T-helper 17 cell (primary cell): ENCODE results near the gene ME3. TPM values are rescaled to one million over a fixed set of nuclear protein-coding genes. Genes with fewer than 3 reads are reported as not detected.
"Not testable (repeated sequence)": the region's sequence is repeated elsewhere in the genome, so short reads cannot be mapped to it uniquely, and the experiment has no call there.

ENCODE experiments used
- ATAC-seq: fragments of 150-1000 bp; cut with Tn5 transposase; 2 replicates; pipeline ENCODE4 v1.10.0; 2021; ENCODE audit warnings: mild to moderate bottlenecking, moderate library complexity
- DNase-seq, 3 donors: peaks; one replicate each; pipeline versions ENCODE4 v3.0.0 to v3.0.0-alpha.2; 2020 to 2021
- H3K9me3 ChIP-seq: one replicate; pipeline ENCODE4 v1.7.0; 2013; ENCODE audit warnings: low read length, mild to moderate bottlenecking; ENCODE audit not compliant: control insufficient read depth, poor library complexity, severe bottlenecking
- H3K27ac Mint-ChIP-seq: one replicate; pipeline ENCODE4 v1.8.0; 2022; ENCODE audit warnings: mild to moderate bottlenecking, moderate library complexity, mixed read lengths
- H3K27me3 Mint-ChIP-seq: one replicate; pipeline ENCODE4 v1.8.0; 2022; ENCODE audit warnings: mixed read lengths
- H3K36me3 Mint-ChIP-seq: one replicate; pipeline ENCODE4 v1.8.0; 2022; ENCODE audit warnings: low read depth, mixed read lengths
- H3K4me1 Mint-ChIP-seq: one replicate; pipeline ENCODE4 v1.8.0; 2022; ENCODE audit warnings: mild to moderate bottlenecking, mixed read lengths
- H3K4me3 Mint-ChIP-seq: one replicate; pipeline ENCODE4 v1.8.0; 2022; ENCODE audit warnings: mild to moderate bottlenecking, moderate library complexity, mixed read lengths
- total RNA-seq, 4 donors: library from RNA in 2 of 4; stranded (reverse) in 2 of 4; gene quantifications; one replicate each; pipeline ENCODE4 v1.2.3 and lab custom pipeline; 2022 to 2026

Gene ME3
- total RNA-seq, 2 donors from 2014 or later, result 2.7 to 3.3 TPM

- no peaks in the 10 kb centered on the region for H3K4me1 Mint-ChIP-seq
- H3K4me3 Mint-ChIP-seq, result no peak overlapping the region
- H3K27ac Mint-ChIP-seq, result no peak overlapping the region
- DNase-seq (no peak), ATAC-seq (no peak)
- no peaks in the 10 kb centered on the region for H3K9me3 ChIP-seq
- H3K27me3 Mint-ChIP-seq, result no peaks in the 10 kb centered on the region
- H3K36me3 Mint-ChIP-seq, result no peaks in the 10 kb centered on the region
Observed at GRCh38 chr11:86577644-86578636, 94.5 kb downstream of the ME3 start.

- H3K27ac Mint-ChIP-seq, result no peak overlapping the region
Observed at GRCh38 chr11:86576946-86577624, 95.3 kb downstream of the ME3 start.

GRCh38 chr11:86575927-86576326, 96.5 kb downstream of the ME3 start:
- ATAC-seq, result no peak
- Mint-ChIP-seq H3K27me3 (no peaks in the 10 kb centered on the region), H3K4me3 (no peak overlapping the region), H3K36me3 (no peaks in the 10 kb centered on the region), H3K4me1 (no peaks in the 10 kb centered on the region), H3K27ac (no peak overlapping the region)
- DNase-seq, result no peak
- no peaks in the 10 kb centered on the region for H3K9me3 ChIP-seq

More at GRCh38 chr11:86576946-86577624, 95.3 kb downstream of the ME3 start:
- DNase-seq (no peak), ATAC-seq (no peak)
- Mint-ChIP-seq H3K27me3 (no peaks in the 10 kb centered on the region), H3K4me1 (no peaks in the 10 kb centered on the region), H3K36me3 (no peaks in the 10 kb centered on the region), H3K4me3 (no peak overlapping the region)
- no peaks in the 10 kb centered on the region for H3K9me3 ChIP-seq

- no peaks in the 10 kb centered on the region for H3K9me3 ChIP-seq
- no peak overlapping the region for H3K27ac Mint-ChIP-seq
- no peak for ATAC-seq
- no peaks in the 10 kb centered on the region for H3K36me3 Mint-ChIP-seq
- no peak overlapping the region for H3K4me3 Mint-ChIP-seq
- H3K4me1 Mint-ChIP-seq, result no peaks in the 10 kb centered on the region
- no peaks in the 10 kb centered on the region for H3K27me3 Mint-ChIP-seq
- DNase-seq, result no peak
Observed at GRCh38 chr11:86575208-86575855, 97.1 kb downstream of the ME3 start.

- no peak overlapping the region for H3K27ac Mint-ChIP-seq
- H3K4me3 Mint-ChIP-seq, result no peak overlapping the region
- H3K36me3 Mint-ChIP-seq, result no peaks in the 10 kb centered on the region
- H3K27me3 Mint-ChIP-seq, result no peaks in the 10 kb centered on the region
- H3K4me1 Mint-ChIP-seq, result no peaks in the 10 kb centered on the region
- ATAC-seq (no peak), DNase-seq (no peak)
- H3K9me3 ChIP-seq, result no peaks in the 10 kb centered on the region
Observed at GRCh38 chr11:86574493-86575207, 97.8 kb downstream of the ME3 start.

- Mint-ChIP-seq H3K4me3 (no peak overlapping the region), H3K4me1 (no peaks in the 10 kb centered on the region), H3K27ac (no peak overlapping the region), H3K27me3 (no peaks in the 10 kb centered on the region), H3K36me3 (no peaks in the 10 kb centered on the region)
- ATAC-seq (no peak), DNase-seq (no peak)
- no peaks in the 10 kb centered on the region for H3K9me3 ChIP-seq
Observed at GRCh38 chr11:86571273-86571948, 101.0 kb downstream of the ME3 start.

GRCh38 chr11:86570451-86570850, 102.0 kb downstream of the ME3 start:
- no peak for DNase-seq
- H3K36me3 Mint-ChIP-seq, result no peaks in the 10 kb centered on the region
- H3K4me3 Mint-ChIP-seq, result no peak overlapping the region
- no peaks in the 10 kb centered on the region for H3K4me1 Mint-ChIP-seq
- no peaks in the 10 kb centered on the region for H3K9me3 ChIP-seq
- H3K27ac Mint-ChIP-seq, result no peak overlapping the region
- H3K27me3 Mint-ChIP-seq, result no peaks in the 10 kb centered on the region
- no peak for ATAC-seq

- H3K27ac Mint-ChIP-seq, result no peak overlapping the region
- no peak overlapping the region for H3K4me3 Mint-ChIP-seq
- H3K9me3 ChIP-seq, result no peaks in the 10 kb centered on the region
- no peak for DNase-seq
- H3K36me3 Mint-ChIP-seq, result no peaks in the 10 kb centered on the region
- H3K4me1 Mint-ChIP-seq, result no peaks in the 10 kb centered on the region
- H3K27me3 Mint-ChIP-seq, result no peaks in the 10 kb centered on the region
- no peak for ATAC-seq
Observed at GRCh38 chr11:86570020-86570419, 102.4 kb downstream of the ME3 start.

GRCh38 chr11:86569109-86569508, 103.3 kb downstream of the ME3 start:
- Mint-ChIP-seq H3K4me1 (no peaks in the 10 kb centered on the region), H3K36me3 (no peaks in the 10 kb centered on the region), H3K4me3 (no peak overlapping the region), H3K27me3 (no peaks in the 10 kb centered on the region), H3K27ac (no peak overlapping the region)
- no peak for DNase-seq
- ATAC-seq, result no peak
- H3K9me3 ChIP-seq, result no peaks in the 10 kb centered on the region

GRCh38 chr11:86565801-86566312, 106.6 kb downstream of the ME3 start:
- DNase-seq (no peak), ATAC-seq (no peak)
- Mint-ChIP-seq H3K4me3 (no peak overlapping the region), H3K27ac (no peak overlapping the region), H3K27me3 (no peaks in the 10 kb centered on the region), H3K36me3 (peaks cover 3% of the 10 kb centered on the region), H3K4me1 (no peaks in the 10 kb centered on the region)
- H3K9me3 ChIP-seq, result no peaks in the 10 kb centered on the region

GRCh38 chr11:86565388-86565787, 107.0 kb downstream of the ME3 start:
- no peaks in the 10 kb centered on the region for H3K9me3 ChIP-seq
- peaks cover 3% of the 10 kb centered on the region for H3K36me3 Mint-ChIP-seq
- H3K4me1 Mint-ChIP-seq, result no peaks in the 10 kb centered on the region
- H3K4me3 Mint-ChIP-seq, result no peak overlapping the region
- H3K27ac Mint-ChIP-seq, result no peak overlapping the region
- no peak for ATAC-seq
- DNase-seq, result no peak
- H3K27me3 Mint-ChIP-seq, result no peaks in the 10 kb centered on the region

GRCh38 chr11:86562842-86563241, 109.6 kb downstream of the ME3 start:
- H3K36me3 Mint-ChIP-seq, H3K9me3 ChIP-seq, ATAC-seq, H3K27ac Mint-ChIP-seq, DNase-seq, H3K4me3 Mint-ChIP-seq, H3K4me1 Mint-ChIP-seq, H3K27me3 Mint-ChIP-seq: not testable (repeated sequence)
